Fibroblast of skin of abdomen (primary cell): ENCODE measurements around the gene ZNF423.
A peak's percentile ranks its signal among the peaks of the same experiment; 100 is the strongest.
"Not testable (repeated sequence)": the region's sequence is repeated elsewhere in the genome, so short reads cannot be mapped to it uniquely, and the experiment has no call there.

Source experiments
- DNase-seq: peaks from one replicate; pipeline ENCODE4 v3.0.0-alpha.2; 2013

The ZNF423 gene

GRCh38 chr16:49690778-49691177, 165.1 kb downstream of the ZNF423 start:
- DNase-seq = no peak

GRCh38 chr16:49688036-49688697, 167.7 kb downstream of the ZNF423 start:
- DNase-seq = no peak

GRCh38 chr16:49687476-49688002, 168.4 kb downstream of the ZNF423 start:
- no peak for DNase-seq

DNA sequence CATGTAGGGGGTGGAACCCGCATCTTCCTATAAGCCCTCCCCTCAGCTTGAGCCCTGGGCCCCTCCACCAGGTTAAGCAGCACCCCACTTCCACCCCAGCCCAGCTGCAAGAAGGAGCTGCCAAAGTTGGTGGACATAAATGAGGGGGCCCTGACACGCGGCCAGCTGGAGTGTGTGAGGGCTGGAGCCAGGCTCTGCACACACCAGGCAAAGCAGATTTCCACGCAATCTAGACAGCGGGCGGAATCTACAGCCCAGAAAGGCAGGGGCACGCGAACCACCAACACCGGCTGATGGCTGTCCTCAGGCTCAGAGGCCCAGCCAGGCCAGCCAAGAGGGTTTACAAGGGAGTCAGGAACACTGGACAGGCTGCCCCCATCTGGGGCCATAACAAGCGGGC, 171.2 kb downstream of the ZNF423 start:
- DNase-seq = no peak

DNA sequence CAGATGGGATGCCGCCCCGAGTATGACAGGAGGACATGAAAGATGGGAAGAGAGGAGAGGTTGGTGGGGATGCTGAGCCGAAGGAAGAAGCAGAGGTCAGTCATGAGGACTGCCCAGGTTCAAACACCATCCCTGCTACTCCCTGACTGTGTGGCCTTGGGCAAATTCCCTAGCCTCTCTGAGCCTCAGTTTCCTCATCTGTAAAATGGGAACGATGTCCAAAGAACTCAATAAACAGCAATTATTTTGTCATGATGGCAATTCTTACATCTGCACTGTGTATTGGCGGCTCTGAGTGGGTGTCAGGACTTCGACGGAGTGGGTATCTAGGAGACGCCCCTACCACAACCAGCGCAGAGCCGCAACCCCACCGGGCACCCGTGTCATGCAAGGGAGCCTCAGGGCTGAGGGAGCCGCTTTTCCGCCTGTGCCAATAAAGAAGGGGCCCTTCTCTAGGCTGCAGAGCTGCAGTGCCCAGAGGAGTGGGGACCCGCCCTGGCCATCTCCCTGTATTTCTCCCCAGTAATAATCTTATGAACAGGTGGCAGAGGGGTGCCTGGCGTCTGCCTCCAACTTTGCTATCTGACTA, 173.2 kb downstream of the ZNF423 start:
- no peak for DNase-seq

- no peak for DNase-seq
Measured at GRCh38 chr16:49681217-49681883, 174.6 kb downstream of the ZNF423 start.

DNA sequence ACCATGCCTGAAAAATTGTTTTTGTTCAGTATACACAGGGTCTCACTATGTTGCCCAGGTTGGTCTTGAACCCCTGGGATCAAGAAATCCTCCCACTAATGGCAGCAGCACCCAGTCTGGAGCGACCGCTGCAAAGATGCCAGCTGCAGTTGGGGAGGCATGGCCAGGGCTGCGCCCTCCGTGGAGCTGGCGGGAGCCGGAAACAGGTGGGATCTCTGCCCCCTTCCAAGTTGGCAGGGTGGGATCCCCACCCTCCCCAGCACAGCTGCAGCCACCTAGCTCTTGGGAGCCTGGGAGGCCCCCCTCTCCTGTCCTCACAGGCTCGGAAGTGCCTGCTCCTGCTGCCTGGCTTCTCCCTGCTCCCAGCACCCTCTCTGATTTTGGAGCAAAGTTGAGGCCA, 176.8 kb downstream of the ZNF423 start:
- no peak for DNase-seq

- not testable (repeated sequence) for DNase-seq
Measured at GRCh38 chr16:49677661-49678060, 178.3 kb downstream of the ZNF423 start.

GRCh38 chr16:49675413-49675812, 180.5 kb downstream of the ZNF423 start:
- no peak for DNase-seq

GRCh38 chr16:49674990-49675389, 180.9 kb downstream of the ZNF423 start:
- no peak for DNase-seq

DNA sequence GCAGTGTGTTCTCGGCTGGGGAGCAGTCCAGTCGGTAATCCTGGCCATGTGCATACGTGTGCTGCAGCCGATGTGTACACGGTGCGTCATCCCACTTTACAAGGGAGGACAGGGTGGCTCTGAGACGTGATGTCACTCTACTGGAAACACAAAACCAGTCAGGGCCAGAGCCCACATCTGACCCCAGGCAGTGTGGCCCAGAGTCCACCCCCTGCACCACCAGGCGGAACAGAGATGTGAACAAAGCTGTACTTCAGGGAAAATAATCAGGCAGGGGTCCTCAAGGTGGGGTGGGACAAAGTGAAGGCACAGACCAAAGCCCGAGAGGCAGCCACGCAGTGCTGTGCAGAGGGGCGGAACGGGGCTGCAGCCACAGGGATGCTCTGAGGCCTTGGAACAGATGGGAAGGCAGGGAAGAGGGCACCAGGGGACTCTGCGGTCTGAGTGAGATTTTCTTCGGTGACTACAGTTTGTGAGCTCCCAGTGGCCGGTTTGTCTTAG, 181.5 kb downstream of the ZNF423 start:
- no peak for DNase-seq

DNA sequence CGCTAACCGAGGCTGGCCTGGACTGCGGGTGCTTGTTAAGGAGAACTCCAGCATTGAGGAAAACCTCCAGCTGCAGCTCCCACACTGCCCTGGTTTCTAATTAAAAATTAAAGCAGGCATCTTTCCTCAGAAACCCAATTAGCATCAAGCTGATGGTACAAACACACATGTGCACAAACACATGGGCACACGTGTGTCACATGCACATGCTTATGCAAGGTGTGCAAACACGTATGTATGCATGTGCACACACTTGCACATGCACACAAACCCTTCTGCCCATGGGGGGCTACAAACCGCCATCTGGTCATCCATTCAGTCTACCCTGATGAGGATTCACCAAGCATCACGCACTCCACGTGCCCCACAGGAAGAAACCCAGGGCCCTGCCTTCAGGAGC, 182.5 kb downstream of the ZNF423 start:
- DNase-seq = no peak

DNA sequence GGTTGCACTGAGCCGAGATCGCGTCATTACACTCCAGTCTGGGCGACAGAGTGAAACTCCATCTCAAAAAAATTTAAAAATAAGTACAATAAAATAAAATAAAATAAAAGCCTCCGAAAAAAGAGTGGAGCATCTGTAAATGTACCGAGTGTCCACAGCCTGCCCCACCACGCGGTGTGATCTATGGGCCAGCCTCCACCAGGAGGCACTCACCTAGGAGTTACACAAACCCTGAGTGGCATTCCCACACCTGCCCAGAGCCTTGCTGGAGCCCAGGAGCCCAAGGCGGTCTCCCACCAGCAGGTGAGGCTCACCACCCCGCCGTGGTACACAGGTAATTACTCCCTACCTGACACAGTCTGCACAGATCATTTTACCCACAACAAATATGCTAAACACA, 183.2 kb downstream of the ZNF423 start:
- DNase-seq = no peak

GRCh38 chr16:49671333-49671732, 184.6 kb downstream of the ZNF423 start:
- DNase-seq = no peak

- no peak for DNase-seq
Measured at GRCh38 chr16:49670627-49671026, 185.3 kb downstream of the ZNF423 start.

- no peak for DNase-seq
Measured at GRCh38 chr16:49665482-49666230, 190.3 kb downstream of the ZNF423 start.

GRCh38 chr16:49664221-49665215, 191.4 kb downstream of the ZNF423 start:
- DNase-seq = no peak

- DNase-seq = peak; percentile 24
Measured at GRCh38 chr16:49663081-49664065, 192.5 kb downstream of the ZNF423 start.

GRCh38 chr16:49662569-49662968, 193.3 kb downstream of the ZNF423 start:
- no peak for DNase-seq

DNA sequence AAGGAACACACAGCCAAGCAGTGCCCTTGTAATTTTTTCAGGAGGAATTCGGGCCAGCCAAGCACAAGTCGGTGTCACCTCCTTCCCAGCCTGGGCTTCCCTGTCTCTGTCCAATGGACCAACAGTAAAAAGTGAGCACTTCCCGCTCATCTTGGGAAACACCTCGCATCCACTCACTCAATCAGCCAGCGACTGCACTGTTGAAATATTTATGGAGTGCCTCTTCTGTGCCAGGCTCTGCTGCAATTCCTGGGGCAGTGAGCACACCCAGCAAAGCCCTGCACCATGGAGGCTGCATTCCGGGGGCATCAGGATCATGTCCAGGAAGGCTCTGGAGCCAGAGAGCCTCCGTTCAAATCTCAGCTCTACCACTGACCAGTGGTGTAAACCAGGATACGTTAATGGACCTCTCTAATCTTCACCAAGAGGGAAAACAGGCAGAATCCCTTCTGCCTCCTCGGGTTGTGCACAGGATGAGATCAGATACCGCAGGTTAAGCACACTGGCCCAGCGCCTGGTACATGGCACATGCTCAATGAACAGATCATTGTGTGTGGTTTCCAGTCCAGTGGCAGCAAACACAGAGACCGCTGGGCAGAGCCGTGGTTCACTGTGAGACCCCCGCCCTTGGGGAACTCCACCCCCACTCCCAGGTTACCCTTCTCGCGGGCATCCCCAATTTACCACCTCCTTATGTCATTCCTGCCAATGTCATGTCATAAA, 194.3 kb downstream of the ZNF423 start:
- no peak for DNase-seq
